ENCODE measurements around the gene PSME4.
"Not testable (repeated sequence)": the region's sequence is repeated elsewhere in the genome, so short reads cannot be mapped to it uniquely, and the experiment has no call there.

Gene PSME4

GRCh38 chr2:53941749-53942148, 29.0 kb downstream of the PSME4 start:
- in situ Hi-C loops (cut with MboI; ENCODE audit: low sequenced_read_pairs, unreplicated experiment), result no loop called here
- DNase-seq (ENCODE audit: low spot score), result no peak
- no peak for TF ChIP-seq CTCF (IDR thresholded peaks at IDR 0.05; ENCODE audit: borderline replicate concordance, control extremely low read depth, extremely low read depth, insufficient read depth, missing control alignments)

DNA sequence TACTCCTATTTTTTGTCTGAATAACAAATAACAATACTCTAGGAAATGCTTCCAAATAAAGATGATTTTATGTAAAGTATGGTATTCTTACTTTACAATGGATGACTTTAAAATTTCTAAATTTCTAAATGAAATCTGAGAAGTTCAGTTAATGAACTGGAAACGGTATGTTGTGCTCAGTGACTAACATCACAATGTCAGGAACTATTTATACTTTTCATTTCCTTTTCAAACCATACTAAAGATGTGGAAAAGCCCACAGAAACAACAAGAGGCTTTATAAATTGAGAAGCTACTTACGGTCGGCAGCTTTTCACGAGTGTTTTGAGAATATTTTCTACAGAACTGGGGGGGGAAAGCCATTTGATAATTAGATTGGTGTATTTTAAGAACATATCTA, 31.1 kb downstream of the PSME4 start:
- in situ Hi-C loops (cut with MboI; ENCODE audit: low sequenced_read_pairs, unreplicated experiment), result no loop called here
- DNase-seq (ENCODE audit: low spot score), result no peak
- no peak for TF ChIP-seq CTCF (IDR thresholded peaks at IDR 0.05; ENCODE audit: borderline replicate concordance, control extremely low read depth, extremely low read depth, insufficient read depth, missing control alignments)

DNA sequence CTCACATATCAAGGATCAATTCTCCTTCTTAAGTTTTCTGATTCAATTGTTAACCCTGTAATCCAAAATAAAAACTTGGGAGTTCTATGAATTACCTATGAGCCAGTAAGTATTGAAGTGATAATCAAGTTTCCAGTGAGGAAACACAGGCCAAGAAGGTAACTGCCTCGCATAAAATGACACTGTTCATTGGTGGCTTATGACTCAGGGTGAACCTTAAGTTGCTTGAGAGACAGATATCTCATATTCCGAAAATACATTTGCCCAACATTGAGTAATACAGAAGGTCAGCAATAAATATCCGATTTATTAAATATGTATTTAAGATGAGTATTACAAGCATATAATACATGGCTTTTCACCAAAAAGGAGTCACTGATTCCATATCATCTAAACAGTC, 31.9 kb downstream of the PSME4 start:
- DNase-seq (ENCODE audit: low spot score), result no peak
- no peak for TF ChIP-seq CTCF (IDR thresholded peaks at IDR 0.05; ENCODE audit: borderline replicate concordance, control extremely low read depth, extremely low read depth, insufficient read depth, missing control alignments)
- in situ Hi-C loops (cut with MboI; ENCODE audit: low sequenced_read_pairs, unreplicated experiment), result no loop called here

- no peak for DNase-seq (ENCODE audit: low spot score)
- TF ChIP-seq CTCF (IDR thresholded peaks at IDR 0.05; ENCODE audit: borderline replicate concordance, control extremely low read depth, extremely low read depth, insufficient read depth, missing control alignments), result no peak
- in situ Hi-C loops (cut with MboI; ENCODE audit: low sequenced_read_pairs, unreplicated experiment), result no loop called here
Measured at GRCh38 chr2:53933329-53933728, 37.5 kb downstream of the PSME4 start.

DNA sequence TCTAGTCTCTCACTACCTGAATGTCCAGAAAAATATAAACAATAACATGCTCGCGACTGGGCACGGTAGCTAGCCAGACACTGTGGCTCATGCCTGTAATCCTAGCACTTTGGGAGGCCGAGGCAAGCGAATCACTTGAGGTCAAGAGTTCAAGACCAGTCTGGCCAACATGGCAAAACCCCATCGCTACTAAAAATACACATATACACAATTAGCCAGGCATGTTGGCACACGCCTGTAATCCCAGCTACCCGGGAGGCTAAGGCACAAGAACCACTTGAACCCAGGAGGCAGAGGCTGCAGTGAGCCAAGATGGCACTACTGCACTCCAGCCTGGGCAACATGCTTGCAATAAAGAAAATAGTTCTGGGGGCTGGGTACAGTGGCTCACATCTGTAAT, 44.5 kb downstream of the PSME4 start:
- DNase-seq (ENCODE audit: low spot score); in situ Hi-C loops (cut with MboI; ENCODE audit: low sequenced_read_pairs, unreplicated experiment): not testable (repeated sequence)

GRCh38 chr2:53913721-53914120, 57.1 kb downstream of the PSME4 start:
- in situ Hi-C loops (cut with MboI; ENCODE audit: low sequenced_read_pairs, unreplicated experiment), result no loop called here
- TF ChIP-seq CTCF (IDR thresholded peaks at IDR 0.05; ENCODE audit: borderline replicate concordance, control extremely low read depth, extremely low read depth, insufficient read depth, missing control alignments), result no peak
- DNase-seq (ENCODE audit: low spot score), result peak; percentile 38

DNA sequence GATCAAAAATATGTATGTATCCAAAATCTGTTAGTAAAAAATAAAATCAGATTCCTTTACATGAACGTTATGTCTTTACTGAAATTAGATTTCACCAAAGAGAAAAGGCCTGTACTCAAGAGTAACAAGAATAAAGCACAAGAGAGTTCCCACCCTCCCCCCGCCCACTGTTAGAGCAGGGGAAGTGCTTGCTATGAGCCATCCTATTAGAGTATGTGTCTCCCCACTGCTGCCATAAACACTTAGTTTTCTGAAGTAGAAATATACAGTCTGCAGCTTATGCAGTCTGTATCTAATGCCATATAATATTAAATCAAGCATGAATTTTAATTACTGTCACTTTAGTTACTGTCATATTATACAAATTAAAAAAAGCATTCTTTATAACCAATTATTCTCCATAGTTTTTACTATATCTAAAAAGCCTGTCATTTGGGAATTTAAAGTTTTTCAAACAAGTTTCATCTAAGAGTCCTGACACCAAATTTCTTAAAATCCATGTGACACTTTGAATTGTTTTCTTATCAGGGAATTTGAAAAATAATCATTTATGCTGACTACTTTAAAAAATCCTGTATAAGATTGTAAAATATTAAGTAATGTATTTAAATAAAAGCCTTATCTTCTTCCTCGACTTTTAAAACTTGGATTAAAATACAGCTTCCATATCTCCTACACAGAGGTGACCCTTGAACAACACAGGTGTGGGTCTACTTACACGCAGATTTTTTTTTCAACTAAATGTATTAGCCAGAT, 59.2 kb downstream of the PSME4 start:
- in situ Hi-C loops (cut with MboI; ENCODE audit: low sequenced_read_pairs, unreplicated experiment), result no loop called here
- DNase-seq (ENCODE audit: low spot score), result no peak
- no peak for TF ChIP-seq CTCF (IDR thresholded peaks at IDR 0.05; ENCODE audit: borderline replicate concordance, control extremely low read depth, extremely low read depth, insufficient read depth, missing control alignments)
